ENCODE data around the gene ACAD8. TPM values are rescaled to one million over a fixed set of nuclear protein-coding genes. Genes with fewer than 3 reads are reported as not detected.

The ACAD8 gene
- total RNA-seq (10 to 100 TPM; 37.2 to 40.2 TPM), polyA plus RNA-seq (10 to 100 TPM; 21.0 to 24.0 (median 22.6) TPM), total RNA-seq (38.1 to 81.5 (median 47.5) reads per million in 6 experiments)

GRCh38 chr11:134253188-134253993, at the start of gene ACAD8, which contains the start of gene THYN1:
ACAD8 (plus strand) TSS chr11:134253568; CDS start chr11:134253601, 33 bp downstream.
THYN1 (minus strand) TSS chr11:134253352; CDS start chr11:134252882, 470 bp downstream.
- H3K27ac Mint-ChIP-seq, result peak within 1 kb of the TSS; percentile 80 to 97 (median 94)
- ATAC-seq, result peak; percentile 98 to 99
- H3K27me3 Mint-ChIP-seq, result no peaks in the 10 kb centered on the region
- POLR2A ChIA-PET, result interaction anchor here (0.6 to 6.3 kb wide), 8 partner anchors 9 to 296 kb away, joined by 3 to 115 read pairs (median 4); partner anchors contain the start of genes GLB1L3, IGSF9B, NCAPD3 and VPS26B
- H3K4me3 Mint-ChIP-seq, result peak within 1 kb of the TSS; percentile 91 to 100 (median 96)
- H3K9me3 Mint-ChIP-seq, result no peaks in the 10 kb centered on the region
- peaks cover 0 to 37% (median 2%) of the 10 kb centered on the region in 3 donors for H3K36me3 Mint-ChIP-seq
- peak; percentile 90 to 98 (median 96) for DNase-seq
- peaks cover 18 to 44% (median 40%) of the 10 kb centered on the region in 4 donors for H3K4me1 Mint-ChIP-seq

GRCh38 chr11:134205729-134206128, 47.6 kb upstream of the ACAD8 start:
- ATAC-seq (no peak), DNase-seq (no peak)
- Mint-ChIP-seq H3K9me3 (no peaks in the 10 kb centered on the region), H3K27me3 (no peaks in the 10 kb centered on the region), H3K36me3 (peaks cover 7 to 92% (median 51%) of the 10 kb centered on the region in 3 donors), H3K4me3 (no peak overlapping the region), H3K4me1 (peaks cover 0 to 3% (median 3%) of the 10 kb centered on the region in 4 donors), H3K27ac (no peak overlapping the region)
- POLR2A ChIA-PET, result no interaction called here

GRCh38 chr11:134206185-134206584, 47.2 kb upstream of the ACAD8 start:
- Mint-ChIP-seq H3K27ac (no peak overlapping the region), H3K36me3 (peaks cover 7 to 92% (median 48%) of the 10 kb centered on the region in 3 donors), H3K27me3 (no peaks in the 10 kb centered on the region), H3K9me3 (no peaks in the 10 kb centered on the region), H3K4me3 (no peak overlapping the region), H3K4me1 (peaks cover 0 to 4% (median 3%) of the 10 kb centered on the region in 4 donors)
- ATAC-seq (no peak), DNase-seq (no peak)
- POLR2A ChIA-PET, result no interaction called here

GRCh38 chr11:134207538-134208239, 45.7 kb upstream of the ACAD8 start:
- ATAC-seq (peak; percentile 36 to 46), DNase-seq (peak; percentile 44 to 78 (median 62))
- Mint-ChIP-seq H3K27me3 (no peaks in the 10 kb centered on the region), H3K4me3 (no peak overlapping the region), H3K36me3 (peaks cover 8 to 90% (median 45%) of the 10 kb centered on the region in 3 donors), H3K27ac (peak overlapping the region in 1 of 10 donors; percentile 27), H3K9me3 (no peaks in the 10 kb centered on the region), H3K4me1 (peaks cover 4 to 10% (median 8%) of the 10 kb centered on the region in 4 donors)
- POLR2A ChIA-PET, result interaction anchor here (2.2 kb wide), 1 partner anchor 17 kb away, joined by 7 read pairs; the partner anchor contains the start of genes NCAPD3 and VPS26B

- POLR2A ChIA-PET, result no interaction called here
- peaks cover 9 to 86% (median 18%) of the 10 kb centered on the region in 3 donors for H3K36me3 Mint-ChIP-seq
- no peak overlapping the region for H3K27ac Mint-ChIP-seq
- DNase-seq, result no peak
- no peaks in the 10 kb centered on the region for H3K9me3 Mint-ChIP-seq
- ATAC-seq, result no peak
- H3K27me3 Mint-ChIP-seq, result no peaks in the 10 kb centered on the region
- peaks cover 19 to 28% (median 23%) of the 10 kb centered on the region in 4 donors for H3K4me1 Mint-ChIP-seq
- no peak overlapping the region for H3K4me3 Mint-ChIP-seq
Observed at GRCh38 chr11:134215836-134216235, 37.5 kb upstream of the ACAD8 start.

GRCh38 chr11:134216816-134217215, 36.6 kb upstream of the ACAD8 start:
- peaks cover 17 to 25% (median 20%) of the 10 kb centered on the region in 4 donors for H3K4me1 Mint-ChIP-seq
- POLR2A ChIA-PET, result no interaction called here
- peaks cover 5 to 76% (median 14%) of the 10 kb centered on the region in 3 donors for H3K36me3 Mint-ChIP-seq
- DNase-seq (no peak), ATAC-seq (no peak)
- H3K9me3 Mint-ChIP-seq, result no peaks in the 10 kb centered on the region
- no peak overlapping the region for H3K4me3 Mint-ChIP-seq
- H3K27me3 Mint-ChIP-seq, result no peaks in the 10 kb centered on the region
- no peak overlapping the region for H3K27ac Mint-ChIP-seq

- ATAC-seq (no peak), DNase-seq (peak in 2 of 10 donors; percentile 0 to 2)
- no peaks in the 10 kb centered on the region for H3K9me3 Mint-ChIP-seq
- peaks cover 0 to 21% (median 6%) of the 10 kb centered on the region in 3 donors for H3K36me3 Mint-ChIP-seq
- peak overlapping the region; percentile 91 to 98 (median 96) for H3K4me3 Mint-ChIP-seq
- POLR2A ChIA-PET, result interaction anchor here (1.2 to 7.8 kb wide), 8 partner anchors 11 to 186 kb away, joined by 4 to 115 read pairs (median 10); partner anchors contain the start of genes ACAD8, GLB1L3, JAM3 and THYN1
- peak overlapping the region; percentile 37 to 98 (median 88) for H3K27ac Mint-ChIP-seq
- peaks cover 49 to 59% (median 56%) of the 10 kb centered on the region in 4 donors for H3K4me1 Mint-ChIP-seq
- H3K27me3 Mint-ChIP-seq, result no peaks in the 10 kb centered on the region
Observed at GRCh38 chr11:134223121-134223520, 30.2 kb upstream of the ACAD8 start.

GRCh38 chr11:134223836-134224709, 29.3 kb upstream of the ACAD8 start, which contains the start of the genes NCAPD3 and VPS26B:
NCAPD3 (minus strand) TSS chr11:134223967; CDS start chr11:134223926, 41 bp downstream.
VPS26B (plus strand) TSS chr11:134224671; CDS start chr11:134225123, 452 bp downstream.
- ATAC-seq (peak; percentile 81 to 83), DNase-seq (peak; percentile 92 to 97 (median 94))
- Mint-ChIP-seq H3K4me3 (peak within 1 kb of the TSS; percentile 94 to 98 (median 96)), H3K4me1 (peaks cover 44 to 61% (median 59%) of the 10 kb centered on the region in 4 donors), H3K27me3 (no peaks in the 10 kb centered on the region), H3K36me3 (peaks cover 0 to 11% (median 3%) of the 10 kb centered on the region in 3 donors), H3K9me3 (no peaks in the 10 kb centered on the region), H3K27ac (peak within 1 kb of the TSS; percentile 97 to 99 (median 99))
- POLR2A ChIA-PET, result interaction anchor here (0.7 to 7.8 kb wide), 20 partner anchors 11 to 297 kb away, joined by 3 to 115 read pairs (median 5); partner anchors contain the start of genes ACAD8, GLB1L3, IGSF9B and JAM3

- Mint-ChIP-seq H3K9me3 (no peaks in the 10 kb centered on the region), H3K4me3 (peak overlapping the region; percentile 88 to 98 (median 95)), H3K27me3 (no peaks in the 10 kb centered on the region), H3K36me3 (peaks cover 0 to 9% (median 3%) of the 10 kb centered on the region in 3 donors), H3K27ac (peak overlapping the region; percentile 78 to 96 (median 92)), H3K4me1 (peaks cover 52 to 70% (median 67%) of the 10 kb centered on the region in 4 donors)
- ATAC-seq (peak; percentile 15), DNase-seq (peak in 9 of 10 donors; percentile 34 to 76 (median 50))
- POLR2A ChIA-PET, result interaction anchor here (0.7 to 7.8 kb wide), 23 partner anchors 10 to 297 kb away, joined by 3 to 115 read pairs (median 4); partner anchors contain the start of genes ACAD8, GLB1L3, IGSF9B and JAM3
Observed at GRCh38 chr11:134224710-134225664, 28.4 kb upstream of the ACAD8 start.

GRCh38 chr11:134226806-134227325, 26.5 kb upstream of the ACAD8 start:
- Mint-ChIP-seq H3K4me3 (peak overlapping the region; percentile 67 to 98 (median 93)), H3K27me3 (no peaks in the 10 kb centered on the region), H3K9me3 (no peaks in the 10 kb centered on the region), H3K36me3 (peaks cover 0 to 7% (median 1%) of the 10 kb centered on the region in 3 donors), H3K4me1 (peaks cover 55 to 87% (median 79%) of the 10 kb centered on the region in 4 donors), H3K27ac (peak overlapping the region; percentile 25 to 88 (median 61))
- DNase-seq (no peak), ATAC-seq (no peak)
- POLR2A ChIA-PET, result interaction anchor here (1.2 to 7.8 kb wide), 2 partner anchors 24 to 192 kb away, joined by 3 to 115 read pairs; partner anchors contain the start of genes ACAD8 and THYN1

All from naive thymus-derived CD8-positive, alpha-beta T cell (primary cell).